Lung (tissue), 12 donors: Measurements from ENCODE around the gene WNT10A. TPM values are rescaled to one million over a fixed set of nuclear protein-coding genes. Genes with fewer than 3 reads are reported as not detected.

Experiments
- ATAC-seq: fragments of 200-7000 bp; cut with Tn5 transposase; one replicate; pipeline ENCODE4 v1.9.1; 2020; ENCODE audit warnings: moderate number of reproducible peaks; ENCODE audit not compliant: insufficient read depth, low FRiP score
- DNase-seq, 3 donors: peaks; one replicate each; pipeline ENCODE4 v3.0.0-alpha.2; 2013 to 2017
- H3K27ac ChIP-seq, 2 donors: one replicate each; pipeline ENCODE4 v1.5.1; 2013; ENCODE audit warnings: mild to moderate bottlenecking in 2 of 2, moderate library complexity in 2 of 2, control low read depth in 1 of 2, inconsistent platforms in 1 of 2, low read depth in 1 of 2, low read length in 1 of 2
- H3K27me3 ChIP-seq, 3 donors: one replicate each; pipeline ENCODE4 v1.5.1; 2013; ENCODE audit warnings: low read length in 2 of 3; ENCODE audit not compliant: control insufficient read depth in 3 of 3, insufficient read depth in 3 of 3
- H3K36me3 ChIP-seq, 4 donors: one replicate each; pipeline ENCODE4 v1.5.1; 2013; ENCODE audit warnings: low read length in 4 of 4, mild to moderate bottlenecking in 1 of 4, moderate library complexity in 1 of 4; ENCODE audit not compliant: control insufficient read depth in 4 of 4, insufficient read depth in 4 of 4
- H3K4me1 ChIP-seq, 5 donors: one replicate each; pipeline ENCODE4 v1.5.1; 2013; ENCODE audit warnings: low read length in 5 of 5, mild to moderate bottlenecking in 2 of 5, moderate library complexity in 1 of 5; ENCODE audit not compliant: control insufficient read depth in 5 of 5, insufficient read depth in 5 of 5
- H3K4me3 ChIP-seq: one replicate; pipeline ENCODE4 v1.5.1; 2013; ENCODE audit warnings: mild to moderate bottlenecking, control low read depth, moderate library complexity
- H3K9ac ChIP-seq, 2 donors: one replicate each; pipeline ENCODE4 v1.5.1; 2013; ENCODE audit warnings: low read length in 2 of 2, control low read depth in 1 of 2; ENCODE audit not compliant: insufficient read depth in 1 of 2
- H3K9me3 ChIP-seq, 4 donors: one replicate each; pipeline ENCODE4 v1.5.1; 2013; ENCODE audit warnings: low read length in 3 of 4, mild to moderate bottlenecking in 1 of 4, moderate library complexity in 1 of 4; ENCODE audit not compliant: control insufficient read depth in 4 of 4, insufficient read depth in 3 of 4
- WGBS, 2 donors: extraction: QIAGEN DNeasy Blood & Tissue Kit; methylation state at CpG; one replicate each; pipeline ENCODE4 v1.1.7; 2013; 5-methylcytosine and 5-hydroxymethylcytosine counted together
- polyA plus RNA-seq, 2 donors: library from polyadenylated mRNA; stranded (reverse); fragments of 200-250 nt; gene quantifications; one replicate each; pipeline ENCODE4 v1.2.1, GENCODE V29; 2013
- total RNA-seq, 2 donors: library from RNA; depleted of rRNA in 1 of 2; stranded (reverse); fragments of >200 nt in 1 of 2; gene quantifications; one replicate each; pipeline ENCODE4 v1.2.1, GENCODE V29; 2014 to 2021
- TF ChIP-seq, protein P1 (sequence below): IDR thresholded peaks from 2 replicates; pipeline ENCODE4 v1.5.1; 2012; ENCODE audit warnings: mild to moderate bottlenecking; ENCODE audit errors: control extremely low read depth, extremely low read depth
- donor health status: control.
- donor health status: control.
- donor health status: Bipolar disorder and iron deficiency.
- donor health status: healthy.
- donor health status: DM: yes; HTN: yes; CAD: no.

WNT10A gene
- total and polyA plus RNA-seq, 4 donors: 0.17 to 0.77 (median 0.54) TPM

DNA sequence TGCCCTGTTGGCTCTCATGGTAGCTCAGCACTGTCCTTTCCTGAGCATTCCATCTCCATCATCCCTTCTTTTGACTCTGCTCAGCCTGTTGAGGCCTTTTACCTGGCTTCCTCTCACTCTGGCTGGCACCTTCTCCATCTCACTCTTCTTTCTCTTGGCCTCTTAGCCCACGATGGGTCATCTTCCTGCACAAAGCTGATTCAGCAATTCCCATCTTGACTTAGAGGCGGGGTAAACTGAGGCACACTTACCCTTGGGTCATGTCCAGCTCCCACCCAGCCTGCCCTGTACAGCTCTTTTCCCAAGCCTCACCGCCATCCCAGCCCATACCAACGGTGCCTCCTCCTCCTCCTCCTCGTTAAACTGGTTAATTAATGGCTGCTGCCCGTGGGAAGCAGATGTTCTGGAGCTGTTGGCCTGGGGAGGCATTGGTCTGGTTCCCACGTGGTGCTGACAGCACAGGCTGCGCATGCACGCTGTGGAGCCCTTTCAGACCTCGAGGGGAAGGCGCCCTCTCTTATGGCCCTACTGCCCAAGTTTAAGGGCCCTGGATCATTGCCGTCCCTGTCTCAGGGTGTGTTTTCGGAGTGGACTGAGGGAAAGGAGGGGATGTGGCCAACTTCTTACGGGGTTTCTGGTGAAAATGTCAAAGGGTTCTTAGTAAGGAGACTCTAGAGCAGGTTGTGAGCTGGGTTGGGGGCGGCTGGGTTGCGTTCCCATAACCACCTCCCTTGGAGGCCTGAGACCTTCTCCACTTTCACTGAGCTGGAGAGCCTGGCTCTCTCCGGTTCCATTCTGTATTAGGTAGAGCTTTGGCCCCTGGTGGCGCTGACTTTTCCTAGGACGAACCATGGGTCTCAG lies 10.9 kb downstream of the WNT10A start:
- Histone ChIP-seq H3K36me3 (no peaks in the 10 kb centered on the region), H3K4me3 (no peak overlapping the region), H3K9me3 (no peaks in the 10 kb centered on the region), H3K27ac (no peak overlapping the region), H3K9ac (no peak overlapping the region), H3K4me1 (peaks cover 0 to 13% (median 2%) of the 10 kb centered on the region in 5 donors), H3K27me3 (peaks cover 4 to 74% (median 51%) of the 10 kb centered on the region in 3 donors)
- ATAC-seq (no peak), DNase-seq (no peak)
- TF ChIP-seq, protein P1, sequence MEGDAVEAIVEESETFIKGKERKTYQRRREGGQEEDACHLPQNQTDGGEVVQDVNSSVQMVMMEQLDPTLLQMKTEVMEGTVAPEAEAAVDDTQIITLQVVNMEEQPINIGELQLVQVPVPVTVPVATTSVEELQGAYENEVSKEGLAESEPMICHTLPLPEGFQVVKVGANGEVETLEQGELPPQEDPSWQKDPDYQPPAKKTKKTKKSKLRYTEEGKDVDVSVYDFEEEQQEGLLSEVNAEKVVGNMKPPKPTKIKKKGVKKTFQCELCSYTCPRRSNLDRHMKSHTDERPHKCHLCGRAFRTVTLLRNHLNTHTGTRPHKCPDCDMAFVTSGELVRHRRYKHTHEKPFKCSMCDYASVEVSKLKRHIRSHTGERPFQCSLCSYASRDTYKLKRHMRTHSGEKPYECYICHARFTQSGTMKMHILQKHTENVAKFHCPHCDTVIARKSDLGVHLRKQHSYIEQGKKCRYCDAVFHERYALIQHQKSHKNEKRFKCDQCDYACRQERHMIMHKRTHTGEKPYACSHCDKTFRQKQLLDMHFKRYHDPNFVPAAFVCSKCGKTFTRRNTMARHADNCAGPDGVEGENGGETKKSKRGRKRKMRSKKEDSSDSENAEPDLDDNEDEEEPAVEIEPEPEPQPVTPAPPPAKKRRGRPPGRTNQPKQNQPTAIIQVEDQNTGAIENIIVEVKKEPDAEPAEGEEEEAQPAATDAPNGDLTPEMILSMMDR: no peak
- WGBS, 2 donors: 62 to 75% methylated on average over 19 of the region's 19 CpGs

DNA sequence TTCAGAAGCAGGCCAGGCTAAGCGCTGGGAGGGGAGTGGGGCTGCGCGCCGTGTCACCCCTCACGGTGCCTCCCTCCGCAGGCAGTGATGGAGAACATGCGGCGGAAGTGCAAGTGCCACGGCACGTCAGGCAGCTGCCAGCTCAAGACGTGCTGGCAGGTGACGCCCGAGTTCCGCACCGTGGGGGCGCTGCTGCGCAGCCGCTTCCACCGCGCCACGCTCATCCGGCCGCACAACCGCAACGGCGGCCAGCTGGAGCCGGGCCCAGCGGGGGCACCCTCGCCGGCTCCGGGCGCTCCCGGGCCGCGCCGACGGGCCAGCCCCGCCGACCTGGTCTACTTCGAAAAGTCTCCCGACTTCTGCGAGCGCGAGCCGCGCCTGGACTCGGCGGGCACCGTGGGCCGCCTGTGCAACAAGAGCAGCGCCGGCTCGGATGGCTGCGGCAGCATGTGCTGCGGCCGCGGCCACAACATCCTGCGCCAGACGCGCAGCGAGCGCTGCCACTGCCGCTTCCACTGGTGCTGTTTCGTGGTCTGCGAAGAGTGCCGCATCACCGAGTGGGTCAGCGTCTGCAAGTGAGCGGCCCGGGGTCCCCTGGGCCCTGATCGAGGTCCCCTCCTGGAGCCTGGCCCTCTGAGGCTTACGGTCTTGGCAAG lies 12.2 kb downstream of the WNT10A start:
- WGBS, 2 donors: 0 to 1% methylated on average over 67 to 72 of the region's 72 CpGs
- peak; percentile 40 to 78 (median 71) for DNase-seq
- TF ChIP-seq, protein P1: peak; percentile 37

DNA sequence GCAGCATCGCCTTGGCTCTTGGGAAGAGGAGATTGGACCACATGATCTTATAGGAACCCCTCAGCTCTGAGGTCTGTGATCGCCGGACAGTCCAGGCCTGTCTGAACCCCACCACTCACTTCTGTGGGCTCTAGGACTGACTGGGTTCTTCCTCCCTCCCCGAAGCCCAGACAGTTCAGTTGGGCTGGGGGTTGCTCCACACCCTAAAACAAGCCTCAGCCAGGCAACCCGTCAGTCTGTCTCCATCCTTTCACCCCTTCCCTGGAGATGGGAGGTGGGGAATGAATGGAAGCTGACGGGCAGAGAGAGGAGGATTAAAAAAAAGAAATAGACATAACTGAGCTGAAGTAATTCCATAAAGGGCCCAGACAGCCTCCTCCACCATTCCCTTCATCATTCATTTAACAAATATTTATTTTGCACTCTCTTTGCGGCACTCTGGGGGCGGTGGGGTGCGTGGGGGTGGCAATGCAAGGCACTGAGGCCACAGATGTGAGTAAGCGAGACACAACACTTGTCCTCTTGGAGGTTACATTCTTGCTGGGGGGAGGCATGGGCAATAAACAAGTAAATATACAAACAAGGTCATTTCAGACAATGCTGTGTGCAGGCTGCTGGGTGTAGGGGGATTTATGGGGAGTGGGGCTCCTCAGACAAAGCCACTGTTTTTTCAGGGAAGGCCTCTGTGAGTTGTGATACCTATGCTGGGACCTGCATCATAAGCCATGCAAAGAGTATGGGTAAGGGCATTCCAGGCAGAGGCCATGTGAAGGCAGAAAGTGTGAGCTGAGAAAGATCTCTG lies 12.9 kb downstream of the WNT10A start:
- DNase-seq (no peak), ATAC-seq (no peak)
- no peak overlapping the region for H3K9ac ChIP-seq
- H3K27me3 ChIP-seq: peaks cover 4 to 92% (median 62%) of the 10 kb centered on the region in 3 donors
- H3K4me3 ChIP-seq: no peak overlapping the region
- H3K4me1 ChIP-seq: peaks cover 0 to 26% (median 7%) of the 10 kb centered on the region in 5 donors
- no peak overlapping the region for H3K27ac ChIP-seq
- TF ChIP-seq, protein P1: no peak
- H3K36me3 ChIP-seq: no peaks in the 10 kb centered on the region
- no peaks in the 10 kb centered on the region for H3K9me3 ChIP-seq
- WGBS, 2 donors: 33 to 46% methylated on average over 10 of the region's 10 CpGs

More for the DNA sequence above, 12.2 kb downstream of the WNT10A start:
- H3K9me3 ChIP-seq: no peaks in the 10 kb centered on the region
- H3K27me3 ChIP-seq: peaks cover 4 to 88% (median 58%) of the 10 kb centered on the region in 3 donors
- H3K9ac ChIP-seq: no peak overlapping the region
- H3K4me3 ChIP-seq: no peak overlapping the region
- H3K36me3 ChIP-seq: no peaks in the 10 kb centered on the region
- peak; percentile 82 for ATAC-seq
- no peak overlapping the region for H3K27ac ChIP-seq
- H3K4me1 ChIP-seq: peaks cover 0 to 20% (median 4%) of the 10 kb centered on the region in 5 donors
